HEK293 (cell line): ENCODE results near the gene GIPC2.

ENCODE experiments used
- CTCF ChIA-PET: fragments of 350-600 bp; formaldehyde crosslinking; extraction: SDS; loops from one replicate; lab custom pipeline; 2021; ENCODE audit warnings: antibody characterized with exemption; lab: Yijun Ruan, JAX
- POLR2A ChIA-PET: fragments of 300-600 bp; formaldehyde crosslinking; extraction: SDS; loops from one replicate; lab custom pipeline; 2020; ENCODE audit warnings: antibody characterized with exemption, inconsistent platforms; lab: Yijun Ruan, JAX
- H3K27ac ChIP-seq: fragments of 200-500 bp; sonication (Bioruptor generic); 2 replicates; pipeline ENCODE4 v1.5.1; 2014; ENCODE audit warnings: low read depth, low read length, control low read depth, inconsistent platforms; ENCODE audit errors: extremely low read depth
- H3K36me3 ChIP-seq, 2 experiments: fragments of 200-500 bp in 1 of 2; sonication (Bioruptor generic) in 1 of 2; 1 replicate in 1 of 2; 2 replicates in 1 of 2; pipeline ENCODE4 v1.5.1; 2014 to 2017; ENCODE audit warnings: inconsistent platforms in 2 of 2, low read length in 2 of 2; ENCODE audit not compliant: control insufficient read depth in 2 of 2, insufficient read depth in 1 of 2
- H3K4me1 ChIP-seq: fragments of 200-500 bp; sonication (Bioruptor generic); 2 replicates; pipeline ENCODE4 v1.5.1; 2014; ENCODE audit warnings: mild to moderate bottlenecking, low read length, inconsistent platforms; ENCODE audit not compliant: control insufficient read depth, insufficient read depth
- H3K4me3 ChIP-seq: 2 replicates; pipeline ENCODE4 v1.5.1; 2011; ENCODE audit warnings: low read depth, mild to moderate bottlenecking, control low read depth, low read length, moderate library complexity
- H3K9me3 ChIP-seq: fragments of 200-500 bp; sonication (Bioruptor generic); 2 replicates; pipeline ENCODE4 v1.5.1; 2014; ENCODE audit warnings: low read depth, low read length, inconsistent platforms; ENCODE audit not compliant: control insufficient read depth, insufficient read depth
- AEBP2 ChIP-seq: fragments of 450-650 bp; formaldehyde crosslinking; IDR thresholded peaks from 2 replicates; pipeline ENCODE4 v1.5.1; 2016; ENCODE audit warnings: missing biosample characterization, missing genetic modification characterization, borderline replicate concordance
- BCL11A ChIP-seq: fragments of 450-650 bp; formaldehyde crosslinking; IDR thresholded peaks from 2 replicates; pipeline ENCODE4 v1.5.1; 2016; ENCODE audit warnings: low read depth, missing biosample characterization, missing genetic modification characterization
- GFI1B ChIP-seq: fragments of 450-650 bp; formaldehyde crosslinking; IDR thresholded peaks from 2 replicates; pipeline ENCODE4 v1.5.1; 2016; ENCODE audit warnings: missing biosample characterization, missing genetic modification characterization
- HOXC10 ChIP-seq: sonication (generic); formaldehyde crosslinking; IDR thresholded peaks from 2 replicates; pipeline ENCODE4 v1.8.1; 2023; ENCODE audit warnings: mild to moderate bottlenecking, missing genetic modification reagents
- KLF1 ChIP-seq: fragments of 450-650 bp; formaldehyde crosslinking; IDR thresholded peaks from 2 replicates; pipeline ENCODE4 v1.5.1; 2016; ENCODE audit warnings: missing biosample characterization, missing genetic modification characterization
- OSR2 ChIP-seq: fragments of 450-650 bp; formaldehyde crosslinking; IDR thresholded peaks from 2 replicates; pipeline ENCODE4 v1.5.1; 2016; ENCODE audit warnings: missing biosample characterization, missing genetic modification characterization
- PBX3 ChIP-seq: sonication (generic); formaldehyde crosslinking; IDR thresholded peaks from 2 replicates; pipeline ENCODE4 v1.8.1; 2022; ENCODE audit warnings: mild to moderate bottlenecking, moderate library complexity, missing genetic modification reagents
- PRDM1 ChIP-seq: fragments of 450-650 bp; formaldehyde crosslinking; IDR thresholded peaks from 2 replicates; pipeline ENCODE4; 2016; ENCODE audit warnings: missing biosample characterization, missing genetic modification characterization
- TRIM28 ChIP-seq: IDR thresholded peaks from 2 replicates; pipeline ENCODE4 v1.6.1; 2011; ENCODE audit warnings: low read length, control low read depth, borderline replicate concordance
- ZBTB48 ChIP-seq: fragments of 450-650 bp; formaldehyde crosslinking; IDR thresholded peaks from 2 replicates; pipeline ENCODE4 v1.5.1; 2016; ENCODE audit warnings: missing biosample characterization, missing genetic modification characterization
- ZFP3 ChIP-seq: fragments of 450-650 bp; formaldehyde crosslinking; IDR thresholded peaks from 2 replicates; pipeline ENCODE4 v1.5.1; 2016; ENCODE audit warnings: low read depth, missing biosample characterization, missing genetic modification characterization
- ZNF112 ChIP-seq: fragments of 450-650 bp; formaldehyde crosslinking; IDR thresholded peaks from 2 replicates; pipeline ENCODE4 v1.5.0; 2017; ENCODE audit warnings: missing biosample characterization, missing genetic modification characterization
- ZNF121 ChIP-seq: fragments of 450-650 bp; formaldehyde crosslinking; IDR thresholded peaks from 2 replicates; pipeline ENCODE4 v1.5.1; 2016; ENCODE audit warnings: missing biosample characterization, missing genetic modification characterization
- ZNF146 ChIP-seq: fragments of 450-650 bp; formaldehyde crosslinking; IDR thresholded peaks from 2 replicates; pipeline ENCODE4 v1.5.1; 2016; ENCODE audit warnings: missing biosample characterization, missing genetic modification characterization
- ZNF155 ChIP-seq: fragments of 450-650 bp; formaldehyde crosslinking; IDR thresholded peaks from 2 replicates; pipeline ENCODE4 v1.5.1; 2016; ENCODE audit warnings: missing biosample characterization, missing genetic modification characterization
- ZNF174 ChIP-seq: fragments of 450-650 bp; formaldehyde crosslinking; IDR thresholded peaks from 2 replicates; pipeline ENCODE4 v1.5.0; 2017; ENCODE audit warnings: missing biosample characterization, mild to moderate bottlenecking, missing genetic modification characterization
- ZNF175 ChIP-seq: fragments of 450-650 bp; formaldehyde crosslinking; IDR thresholded peaks from 2 replicates; pipeline ENCODE4 v1.5.1; 2016; ENCODE audit warnings: missing biosample characterization, missing genetic modification characterization
- ZNF2 ChIP-seq: fragments of 450-650 bp; formaldehyde crosslinking; IDR thresholded peaks from 2 replicates; pipeline ENCODE4 v1.5.1; 2016; ENCODE audit warnings: missing biosample characterization, missing genetic modification characterization
- ZNF311 ChIP-seq: fragments of 450-650 bp; formaldehyde crosslinking; IDR thresholded peaks from 2 replicates; pipeline ENCODE4 v1.5.1; 2017; ENCODE audit warnings: missing biosample characterization, missing genetic modification characterization, borderline replicate concordance
- ZNF514 ChIP-seq: fragments of 450-650 bp; formaldehyde crosslinking; IDR thresholded peaks from 2 replicates; pipeline ENCODE4 v1.5.1; 2016; ENCODE audit warnings: missing biosample characterization, missing genetic modification characterization
- ZNF529 ChIP-seq: fragments of 450-650 bp; formaldehyde crosslinking; IDR thresholded peaks from 2 replicates; pipeline ENCODE4 v1.5.1; 2017; ENCODE audit warnings: missing genetic modification characterization, missing biosample characterization; ENCODE audit not compliant: insufficient replicate concordance
- ZNF555 ChIP-seq: fragments of 450-650 bp; formaldehyde crosslinking; conservative IDR thresholded peaks from 2 replicates; pipeline ENCODE4 v1.5.1; 2017; ENCODE audit warnings: missing biosample characterization, mild to moderate bottlenecking, missing genetic modification characterization, inconsistent platforms
- ZNF580 ChIP-seq: fragments of 450-650 bp; formaldehyde crosslinking; IDR thresholded peaks from 2 replicates; pipeline ENCODE4 v1.5.1; 2016; ENCODE audit warnings: missing biosample characterization, missing genetic modification characterization
- ZNF654 ChIP-seq: fragments of 450-650 bp; formaldehyde crosslinking; IDR thresholded peaks from 2 replicates; pipeline ENCODE4 v1.5.1; 2016; ENCODE audit warnings: low read depth, missing biosample characterization, missing genetic modification characterization
- ZNF701 ChIP-seq: fragments of 450-650 bp; formaldehyde crosslinking; IDR thresholded peaks from 2 replicates; pipeline ENCODE4 v1.5.1; 2016; ENCODE audit warnings: missing biosample characterization, missing genetic modification characterization
- ZNF747 ChIP-seq: fragments of 450-650 bp; formaldehyde crosslinking; IDR thresholded peaks from 2 replicates; pipeline ENCODE4 v1.5.1; 2016; ENCODE audit warnings: missing biosample characterization, missing genetic modification characterization
- ZNF785 ChIP-seq: fragments of 450-650 bp; formaldehyde crosslinking; IDR thresholded peaks from 2 replicates; pipeline ENCODE4 v1.5.1; 2016; ENCODE audit warnings: missing biosample characterization, missing genetic modification characterization
- ZXDB ChIP-seq: fragments of 450-650 bp; formaldehyde crosslinking; IDR thresholded peaks from 2 replicates; pipeline ENCODE4 v1.5.1; 2016; ENCODE audit warnings: missing biosample characterization, missing genetic modification characterization
- TF ChIP-seq, protein P1 (sequence below): fragments of 450-650 bp; formaldehyde crosslinking; IDR thresholded peaks from 2 replicates; pipeline ENCODE4 v1.5.1; 2016; ENCODE audit warnings: missing biosample characterization, missing genetic modification characterization
- TF ChIP-seq, protein P2 (sequence below): fragments of 450-650 bp; formaldehyde crosslinking; IDR thresholded peaks from 2 replicates; pipeline ENCODE4 v1.5.1; 2016; ENCODE audit warnings: missing biosample characterization, missing genetic modification characterization
- TF ChIP-seq, protein P3 (sequence below): IDR thresholded peaks from 2 replicates; pipeline ENCODE4 v1.6.1; 2011; ENCODE audit warnings: mild to moderate bottlenecking, low read depth, low read length, borderline replicate concordance
- TF ChIP-seq, protein P4 (sequence below): fragments of 450-650 bp; formaldehyde crosslinking; IDR thresholded peaks from 2 replicates; pipeline ENCODE4 v1.5.1; 2017; ENCODE audit warnings: missing biosample characterization, missing genetic modification characterization

The GIPC2 gene

GRCh38 chr1:78005755-78006154 is 40.0 kb upstream of the GIPC2 start:
- POLR2A ChIA-PET = interaction anchor here (1.5 to 5.7 kb wide), 5 partner anchors 11 to 108 kb away, joined by 5 to 137 read pairs (median 20); partner anchors contain the start of gene FUBP1
- TF ChIP-seq PBX3 = no peak
- no peak for TF ChIP-seq ZNF747 (tag by site-specific recombination)
- TF ChIP-seq BCL11A (tag by site-specific recombination) = no peak
- TF ChIP-seq ZNF785 (tag by site-specific recombination) = no peak
- no peak for TF ChIP-seq ZNF529 (tag by site-specific recombination)
- no peak for TF ChIP-seq GFI1B (tag by site-specific recombination)
- peak; percentile 93 for TF ChIP-seq OSR2 (tag by site-specific recombination)
- TF ChIP-seq, protein P1, sequence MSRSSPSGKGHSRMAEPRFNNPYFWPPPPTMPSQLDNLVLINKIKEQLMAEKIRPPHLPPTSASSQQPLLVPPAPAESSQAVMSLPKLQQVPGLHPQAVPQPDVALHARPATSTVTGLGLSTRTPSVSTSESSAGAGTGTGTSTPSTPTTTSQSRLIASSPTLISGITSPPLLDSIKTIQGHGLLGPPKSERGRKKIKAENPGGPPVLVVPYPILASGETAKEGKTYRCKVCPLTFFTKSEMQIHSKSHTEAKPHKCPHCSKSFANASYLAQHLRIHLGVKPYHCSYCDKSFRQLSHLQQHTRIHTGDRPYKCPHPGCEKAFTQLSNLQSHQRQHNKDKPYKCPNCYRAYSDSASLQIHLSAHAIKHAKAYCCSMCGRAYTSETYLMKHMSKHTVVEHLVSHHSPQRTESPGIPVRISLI (tag by site-specific recombination) = 0 out of 2 replicates have a peak, but pooled peaks have one; percentile 72
- no peak for TF ChIP-seq ZNF174 (tag by site-specific recombination)
- TF ChIP-seq ZNF580 (tag by site-specific recombination) = no peak
- TF ChIP-seq ZNF112 (tag by site-specific recombination) = no peak
- no peak for TF ChIP-seq ZNF654 (tag by site-specific recombination)
- TF ChIP-seq ZNF311 = no peak
- TF ChIP-seq ZFP3 = no peak
- no peak for TF ChIP-seq ZNF555 (tag by site-specific recombination)
- TF ChIP-seq TRIM28 = no peak
- TF ChIP-seq, protein P2, sequence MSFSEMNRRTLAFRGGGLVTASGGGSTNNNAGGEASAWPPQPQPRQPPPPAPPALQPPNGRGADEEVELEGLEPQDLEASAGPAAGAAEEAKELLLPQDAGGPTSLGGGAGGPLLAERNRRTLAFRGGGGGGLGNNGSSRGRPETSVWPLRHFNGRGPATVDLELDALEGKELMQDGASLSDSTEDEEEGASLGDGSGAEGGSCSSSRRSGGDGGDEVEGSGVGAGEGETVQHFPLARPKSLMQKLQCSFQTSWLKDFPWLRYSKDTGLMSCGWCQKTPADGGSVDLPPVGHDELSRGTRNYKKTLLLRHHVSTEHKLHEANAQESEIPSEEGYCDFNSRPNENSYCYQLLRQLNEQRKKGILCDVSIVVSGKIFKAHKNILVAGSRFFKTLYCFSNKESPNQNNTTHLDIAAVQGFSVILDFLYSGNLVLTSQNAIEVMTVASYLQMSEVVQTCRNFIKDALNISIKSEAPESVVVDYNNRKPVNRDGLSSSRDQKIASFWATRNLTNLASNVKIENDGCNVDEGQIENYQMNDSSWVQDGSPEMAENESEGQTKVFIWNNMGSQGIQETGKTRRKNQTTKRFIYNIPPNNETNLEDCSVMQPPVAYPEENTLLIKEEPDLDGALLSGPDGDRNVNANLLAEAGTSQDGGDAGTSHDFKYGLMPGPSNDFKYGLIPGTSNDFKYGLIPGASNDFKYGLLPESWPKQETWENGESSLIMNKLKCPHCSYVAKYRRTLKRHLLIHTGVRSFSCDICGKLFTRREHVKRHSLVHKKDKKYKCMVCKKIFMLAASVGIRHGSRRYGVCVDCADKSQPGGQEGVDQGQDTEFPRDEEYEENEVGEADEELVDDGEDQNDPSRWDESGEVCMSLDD = no peak
- TF ChIP-seq ZNF2 (tag by site-specific recombination) = no peak
- no peak for TF ChIP-seq ZNF155
- no peak for TF ChIP-seq KLF1 (tag by site-specific recombination)
- TF ChIP-seq ZNF175 = no peak
- no peak for TF ChIP-seq ZNF121 (tag by site-specific recombination)
- TF ChIP-seq, protein P3, sequence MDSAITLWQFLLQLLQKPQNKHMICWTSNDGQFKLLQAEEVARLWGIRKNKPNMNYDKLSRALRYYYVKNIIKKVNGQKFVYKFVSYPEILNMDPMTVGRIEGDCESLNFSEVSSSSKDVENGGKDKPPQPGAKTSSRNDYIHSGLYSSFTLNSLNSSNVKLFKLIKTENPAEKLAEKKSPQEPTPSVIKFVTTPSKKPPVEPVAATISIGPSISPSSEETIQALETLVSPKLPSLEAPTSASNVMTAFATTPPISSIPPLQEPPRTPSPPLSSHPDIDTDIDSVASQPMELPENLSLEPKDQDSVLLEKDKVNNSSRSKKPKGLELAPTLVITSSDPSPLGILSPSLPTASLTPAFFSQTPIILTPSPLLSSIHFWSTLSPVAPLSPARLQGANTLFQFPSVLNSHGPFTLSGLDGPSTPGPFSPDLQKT = no peak
- TF ChIP-seq ZNF514 (tag by site-specific recombination) = no peak
- no peak for TF ChIP-seq HOXC10 (CRISPR knock-in tag)
- TF ChIP-seq ZNF701 (tag by site-specific recombination) = no peak
- TF ChIP-seq ZXDB (tag by site-specific recombination) = 0 out of 2 replicates have a peak, but pooled peaks have one; percentile 43
- TF ChIP-seq, protein P4, sequence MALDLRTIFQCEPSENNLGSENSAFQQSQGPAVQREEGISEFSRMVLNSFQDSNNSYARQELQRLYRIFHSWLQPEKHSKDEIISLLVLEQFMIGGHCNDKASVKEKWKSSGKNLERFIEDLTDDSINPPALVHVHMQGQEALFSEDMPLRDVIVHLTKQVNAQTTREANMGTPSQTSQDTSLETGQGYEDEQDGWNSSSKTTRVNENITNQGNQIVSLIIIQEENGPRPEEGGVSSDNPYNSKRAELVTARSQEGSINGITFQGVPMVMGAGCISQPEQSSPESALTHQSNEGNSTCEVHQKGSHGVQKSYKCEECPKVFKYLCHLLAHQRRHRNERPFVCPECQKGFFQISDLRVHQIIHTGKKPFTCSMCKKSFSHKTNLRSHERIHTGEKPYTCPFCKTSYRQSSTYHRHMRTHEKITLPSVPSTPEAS = no peak
- TF ChIP-seq PRDM1 (tag by site-specific recombination) = peak; percentile 79
- no peak for TF ChIP-seq ZBTB48 (tag by site-specific recombination)
- TF ChIP-seq AEBP2 (tag by site-specific recombination) = no peak
- TF ChIP-seq ZNF146 (tag by site-specific recombination) = no peak

More at GRCh38 chr1:78005755-78006154, 40.0 kb upstream of the GIPC2 start:
- no peaks in the 10 kb centered on the region; a peak in 1 of 3 replicates for H3K36me3 ChIP-seq
- H3K27ac ChIP-seq = no peak overlapping the region
- H3K9me3 ChIP-seq = no peaks in the 10 kb centered on the region
- peak overlapping the region; percentile 55 for H3K4me3 ChIP-seq
- CTCF ChIA-PET = interaction anchor here (1.6 to 3.8 kb wide), 3 partner anchors 26 to 109 kb away, joined by 10 to 42 read pairs (median 14); partner anchors contain the start of gene FUBP1
- H3K4me1 ChIP-seq = peaks cover 14% of the 10 kb centered on the region
